NCI-H1417 (cell line): ENCODE data around the gene GRAMD2B.

Source experiments
- DNase-seq, 3 experiments: peaks; one replicate each; lab custom pipeline; 2025; lab: John Stamatoyannopoulos, UW

The GRAMD2B gene

DNA sequence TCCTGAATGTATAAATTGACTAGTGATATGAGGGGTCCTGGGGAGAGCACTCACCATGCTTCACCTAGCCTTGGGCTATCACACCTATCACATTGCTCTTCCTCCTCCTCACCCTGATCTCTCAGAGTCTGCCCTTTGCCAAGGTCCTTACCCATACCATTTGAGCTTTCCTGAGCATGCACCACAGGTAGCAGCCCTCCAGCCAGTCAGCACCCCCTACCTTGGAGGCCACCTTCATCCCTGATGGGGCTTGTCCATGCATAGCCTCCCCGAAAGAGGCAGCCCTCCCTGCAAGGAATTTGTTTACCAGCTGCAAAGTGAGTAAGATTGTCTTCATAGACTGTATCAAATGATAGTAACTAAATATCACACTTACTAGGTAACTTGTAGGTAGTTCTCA lies 88.8 kb downstream of the GRAMD2B start:
- no peak for DNase-seq

GRCh38 chr5:126512451-126512850 lies 89.2 kb downstream of the GRAMD2B start:
- DNase-seq, result no peak

DNA sequence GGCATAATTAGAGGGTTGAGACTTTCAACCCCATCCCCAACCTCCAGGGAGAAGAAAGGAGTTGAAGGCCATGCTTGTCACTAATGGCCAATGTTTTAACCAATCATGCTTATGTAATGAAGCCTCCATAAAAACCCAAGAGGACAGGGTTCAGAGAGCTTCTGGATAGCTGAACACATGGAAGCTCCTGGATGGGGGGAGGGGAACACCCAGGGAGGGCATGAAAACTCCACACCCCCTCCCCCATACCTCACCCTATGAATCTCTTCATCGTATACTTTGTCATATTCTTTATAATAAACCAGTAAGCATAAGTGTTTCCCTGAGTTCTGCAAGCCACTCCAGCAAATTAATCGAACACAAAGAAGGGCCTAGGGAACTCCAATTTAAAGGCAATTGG lies 90.1 kb downstream of the GRAMD2B start:
- DNase-seq, result no peak

GRCh38 chr5:126513703-126514102 lies 90.5 kb downstream of the GRAMD2B start:
- DNase-seq, result no peak

- no peak for DNase-seq
These were observed 90.9 kb downstream of the GRAMD2B start for GRCh38 chr5:126514131-126514557.

GRCh38 chr5:126514558-126515141 lies 91.4 kb downstream of the GRAMD2B start:
- no peak for DNase-seq

DNA sequence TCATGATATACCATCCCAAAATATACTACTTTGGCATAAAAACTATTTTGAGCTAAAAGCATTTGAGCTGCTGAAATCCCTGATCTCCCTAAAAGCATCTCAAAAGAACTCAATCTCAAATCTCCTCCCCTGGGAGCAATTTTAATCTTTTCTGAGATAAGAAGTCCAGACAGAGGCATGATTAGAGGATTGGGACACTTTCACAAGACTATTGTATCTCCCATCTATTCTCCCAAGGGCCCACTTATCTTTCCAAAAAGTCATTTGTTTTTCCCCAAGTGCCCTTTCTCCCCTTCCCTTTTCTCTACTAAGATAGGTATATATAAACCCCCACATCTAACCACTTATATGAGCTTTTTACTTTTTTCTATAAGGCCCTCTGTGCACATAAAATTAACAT lies 92.1 kb downstream of the GRAMD2B start:
- peak in 1 of 3 experiments; percentile 47 for DNase-seq

DNA sequence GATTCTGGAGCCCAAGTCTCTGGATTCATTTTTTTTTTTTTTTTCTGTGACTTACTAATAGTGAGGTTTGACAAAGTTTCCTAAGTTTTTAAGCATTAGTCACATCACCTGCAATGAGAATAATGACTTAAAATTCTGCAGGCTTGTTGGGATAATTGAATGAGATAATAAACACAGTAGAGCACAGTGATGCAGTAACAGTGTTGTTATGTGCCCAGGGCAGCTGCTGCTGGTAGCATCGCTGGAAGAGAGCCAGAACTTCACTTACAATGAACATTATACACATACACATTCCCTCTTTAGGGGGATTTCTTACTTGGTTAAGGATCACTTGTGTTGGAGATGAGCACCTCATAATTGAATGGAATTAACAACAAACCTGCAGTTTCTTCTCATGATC lies 92.9 kb downstream of the GRAMD2B start:
- DNase-seq, result peak; percentile 9 to 88 (median 77)

GRCh38 chr5:126516852-126517251 lies 93.6 kb downstream of the GRAMD2B start:
- no peak for DNase-seq

DNA sequence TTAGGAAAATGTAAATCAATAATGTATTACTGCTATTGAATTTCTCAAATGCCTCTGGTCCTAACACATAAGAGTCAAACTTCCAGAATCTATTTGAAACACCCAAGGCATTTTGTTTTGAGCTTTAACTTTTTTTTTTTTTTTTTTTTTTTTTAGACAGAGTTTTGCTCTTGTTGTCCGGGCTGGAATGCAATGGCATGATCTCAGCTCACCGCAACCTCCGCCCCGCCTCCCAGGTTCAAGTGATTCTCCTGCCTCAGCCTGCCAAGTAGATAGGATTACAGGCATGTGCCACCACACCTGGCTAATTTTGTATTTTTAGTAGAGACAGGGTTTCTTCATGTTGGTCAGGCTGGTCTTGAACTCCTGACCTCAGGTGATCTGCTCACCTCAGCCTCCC lies 96.0 kb downstream of the GRAMD2B start:
- DNase-seq, result peak in 1 of 3 experiments; percentile 15

DNA sequence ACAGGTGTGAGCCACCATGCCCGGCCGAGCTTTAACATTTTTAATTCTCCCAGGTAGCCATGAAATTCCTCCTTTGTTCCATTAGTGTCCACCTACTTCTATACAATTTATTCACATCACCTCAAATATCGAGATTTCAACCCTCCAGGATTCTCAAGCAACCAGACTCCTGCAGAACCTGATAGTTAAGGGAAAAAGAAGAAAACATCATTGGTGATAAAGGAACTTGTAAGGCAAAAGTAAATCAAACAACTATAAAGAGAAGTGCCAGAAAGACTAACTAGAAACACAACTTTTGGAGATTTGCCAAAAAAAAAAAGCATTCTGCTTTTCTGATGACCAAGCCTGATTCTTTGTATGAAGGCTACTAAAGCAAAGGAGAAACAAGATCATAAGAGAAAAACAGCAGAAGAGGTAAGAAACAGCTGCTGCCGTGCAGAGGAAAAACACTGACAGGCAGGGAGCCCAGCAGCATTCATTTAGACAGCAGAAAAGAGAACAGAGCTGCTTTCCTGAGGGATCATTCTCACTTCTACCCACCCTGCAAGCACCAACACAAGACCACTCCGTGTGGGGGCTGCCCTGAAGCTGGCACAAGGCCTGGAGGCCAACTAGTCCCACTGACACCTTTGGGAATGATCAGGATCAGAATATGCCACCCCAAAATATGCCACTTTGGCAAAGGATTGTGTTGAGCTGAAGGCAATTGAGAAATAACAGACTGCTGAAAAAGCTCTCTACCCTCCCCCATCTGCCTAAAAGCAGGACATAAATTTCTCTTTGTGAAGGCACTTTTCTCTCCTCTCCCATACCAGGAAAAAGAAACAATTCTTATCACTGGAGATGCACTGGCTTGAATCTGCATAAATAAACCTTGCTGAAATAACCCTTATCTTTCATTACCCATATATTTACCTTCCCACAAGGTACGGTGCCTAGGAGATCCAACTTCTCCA lies 96.7 kb downstream of the GRAMD2B start:
- peak in 1 of 3 experiments; percentile 20 for DNase-seq

- DNase-seq, result no peak
These were observed 97.4 kb downstream of the GRAMD2B start for GRCh38 chr5:126520593-126520953.

DNA sequence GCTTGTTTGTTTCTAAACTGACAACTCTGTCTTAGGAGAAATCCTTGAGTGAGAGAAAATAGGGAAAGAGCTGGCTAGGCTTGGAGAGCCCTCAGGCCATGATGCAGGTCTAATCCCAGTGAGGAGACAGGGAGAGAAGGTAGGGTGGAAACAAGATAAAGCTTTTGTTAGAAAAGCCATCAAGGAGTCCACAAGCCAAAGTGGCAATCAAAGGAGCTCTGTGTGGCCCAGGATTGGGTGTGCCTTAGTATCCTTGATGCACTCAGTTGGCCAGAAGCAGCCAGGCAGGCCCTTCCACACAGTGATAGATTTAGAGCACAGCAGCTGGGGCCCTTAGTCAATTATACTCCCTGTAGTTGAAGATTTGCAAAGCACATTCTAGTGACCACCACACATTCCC lies 97.9 kb downstream of the GRAMD2B start:
- no peak for DNase-seq

DNA sequence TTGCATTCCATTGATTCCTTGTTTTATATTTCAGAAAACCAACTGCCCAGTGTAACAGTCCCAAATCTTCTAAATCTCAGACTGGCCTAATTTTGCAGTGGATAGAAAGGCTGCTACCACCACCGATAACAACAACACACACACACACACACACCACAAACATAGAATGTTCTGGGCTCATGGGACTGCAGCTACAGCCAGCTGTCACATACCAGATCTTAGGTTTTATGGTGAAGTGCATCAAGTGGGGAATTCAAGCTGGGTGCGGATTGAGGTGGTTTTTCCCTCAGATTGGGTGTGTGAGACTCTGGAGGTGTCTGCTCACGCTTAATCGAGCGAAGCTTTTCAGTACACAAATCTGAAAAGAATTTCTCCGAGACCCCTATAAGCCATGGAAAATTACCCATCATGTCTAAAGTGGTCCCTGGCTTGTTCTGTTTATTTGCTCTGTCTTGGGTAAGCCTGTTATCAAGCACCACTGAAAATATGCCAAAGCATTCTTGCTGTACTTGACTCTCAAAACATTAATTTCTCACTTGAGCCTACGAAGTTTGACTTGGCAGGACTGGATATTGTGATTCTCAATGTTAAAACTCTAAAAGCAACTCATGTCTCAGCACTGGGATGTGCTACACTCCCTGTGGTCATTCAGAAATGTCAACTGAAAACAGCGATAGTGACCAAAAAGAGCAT lies 100.8 kb downstream of the GRAMD2B start:
- DNase-seq, result peak in 1 of 3 experiments; percentile 40

- DNase-seq, result no peak
These were observed 102.5 kb downstream of the GRAMD2B start for GRCh38 chr5:126525630-126526245.

GRCh38 chr5:126526493-126526892 lies 103.3 kb downstream of the GRAMD2B start:
- DNase-seq, result no peak

GRCh38 chr5:126527158-126527557 lies 103.9 kb downstream of the GRAMD2B start:
- no peak for DNase-seq

GRCh38 chr5:126527892-126528291 lies 104.7 kb downstream of the GRAMD2B start:
- DNase-seq, result no peak

- no peak for DNase-seq
These were observed 108.4 kb downstream of the GRAMD2B start for GRCh38 chr5:126531543-126532120.

DNA sequence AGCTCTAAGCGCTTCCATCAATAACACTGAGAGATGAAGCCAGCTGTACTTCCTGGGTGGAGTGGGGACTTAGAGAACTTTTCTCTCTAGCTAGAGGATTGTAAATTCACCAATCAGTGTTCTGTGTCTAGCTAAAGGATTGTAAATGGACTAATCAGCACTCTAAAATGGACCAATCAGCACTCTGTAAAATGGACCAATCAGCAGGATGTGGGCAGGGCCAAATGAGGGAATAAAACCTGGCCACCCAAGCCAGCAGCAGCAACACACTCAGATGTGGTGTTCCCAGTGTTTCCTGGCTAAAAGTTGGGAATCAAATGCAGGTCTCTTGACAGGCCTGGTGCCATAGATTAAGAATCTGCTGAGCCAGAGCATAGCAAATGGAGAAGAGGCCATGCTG lies 111.3 kb downstream of the GRAMD2B start:
- DNase-seq, result no peak

- DNase-seq, result peak in 1 of 3 experiments; percentile 6
These were observed 112.8 kb downstream of the GRAMD2B start for GRCh38 chr5:126535856-126536545.
